SK-N-MC (cell line): ENCODE measurements around the gene THOC7.

Experiments used
- EZH2 ChIP-seq: fragments of 200-600 bp; sonication (generic); IDR thresholded peaks from one replicate; pipeline ENCODE4 v1.6.1; 2017; ENCODE audit warnings: antibody characterized with exemption
- FOXP2 ChIP-seq: optimal IDR thresholded peaks from 2 replicates; pipeline ENCODE3; 2011; ENCODE audit warnings: mild to moderate bottlenecking, moderate library complexity; ENCODE audit not compliant: insufficient read depth; ENCODE audit errors: extremely low read length, control extremely low read depth
- POLR2AphosphoS5 ChIP-seq: IDR thresholded peaks from 2 replicates; pipeline ENCODE4 v1.6.1; 2012; ENCODE audit warnings: mild to moderate bottlenecking, low read depth, low read length, borderline replicate concordance

GRCh38 chr3:63845215-63845614 lies 18.4 kb downstream of the THOC7 start:
- TF ChIP-seq FOXP2 (no peak), POLR2AphosphoS5 (no peak), EZH2 (no peak)
